Mesodermal cell (in vitro differentiated cells): ENCODE measurements around the gene RAB35.

ENCODE experiments used
- H3K27ac ChIP-seq: 2 replicates; pipeline ENCODE4 v1.7.0; 2013; ENCODE audit warnings: mild to moderate bottlenecking, low read depth, low read length, moderate library complexity; ENCODE audit not compliant: severe bottlenecking
- H3K36me3 ChIP-seq: 2 replicates; pipeline ENCODE4 v1.7.1; 2013; ENCODE audit warnings: mild to moderate bottlenecking, low read length, moderate library complexity; ENCODE audit not compliant: control insufficient read depth, insufficient read depth
- H3K4me1 ChIP-seq: one replicate; pipeline ENCODE4 v1.7.1; 2013; ENCODE audit warnings: mild to moderate bottlenecking, low read length; ENCODE audit not compliant: insufficient read depth, control insufficient read depth, poor library complexity, severe bottlenecking
- H3K4me3 ChIP-seq: 2 replicates; pipeline ENCODE4 v1.7.0; 2013; ENCODE audit warnings: low read length, control low read depth, mild to moderate bottlenecking; ENCODE audit not compliant: insufficient read depth, poor library complexity, severe bottlenecking; ENCODE audit errors: extremely low read depth
- H3K9me3 ChIP-seq: 2 replicates; pipeline ENCODE4 v1.7.1; 2013; ENCODE audit warnings: mild to moderate bottlenecking, low read length, moderate library complexity; ENCODE audit not compliant: control insufficient read depth
- WGBS, 2 experiments: methylation state at CpG; one replicate each; pipeline ENCODE4 v1.1.5; 2013; ENCODE audit warnings: missing lambda C conversion rate in 2 of 2; ENCODE audit not compliant: insufficient coverage in 2 of 2; 5-methylcytosine and 5-hydroxymethylcytosine counted together

Gene RAB35

GRCh38 chr12:120103044-120103338 lies 13.6 kb downstream of the RAB35 start:
- no peak overlapping the region for H3K4me3 ChIP-seq
- no peaks in the 10 kb centered on the region for H3K4me1 ChIP-seq
- H3K36me3 ChIP-seq, result peaks cover 95% of the 10 kb centered on the region
- H3K27ac ChIP-seq, result no peak overlapping the region
- WGBS, 2 experiments, result 82 to 93% methylated on average over 6 to 11 of the region's 11 CpGs
- H3K9me3 ChIP-seq, result no peaks in the 10 kb centered on the region

- H3K9me3 ChIP-seq, result no peaks in the 10 kb centered on the region
- no peak overlapping the region for H3K4me3 ChIP-seq
- H3K27ac ChIP-seq, result no peak overlapping the region
- no peaks in the 10 kb centered on the region for H3K4me1 ChIP-seq
- 92 to 95% methylated on average over 24 to 26 of the region's 30 CpGs for WGBS, 2 experiments
- H3K36me3 ChIP-seq, result peaks cover 96% of the 10 kb centered on the region
Observed at GRCh38 chr12:120102189-120103043, 14.1 kb downstream of the RAB35 start.

- H3K36me3 ChIP-seq, result peaks cover 96% of the 10 kb centered on the region
- peaks cover under 1% of the 10 kb centered on the region for H3K4me1 ChIP-seq
- 85 to 91% methylated on average over 8 to 12 of the region's 13 CpGs for WGBS, 2 experiments
- H3K27ac ChIP-seq, result no peak overlapping the region
- H3K9me3 ChIP-seq, result no peaks in the 10 kb centered on the region
- H3K4me3 ChIP-seq, result no peak overlapping the region
Observed at GRCh38 chr12:120101617-120102016, 14.9 kb downstream of the RAB35 start.

- no peak overlapping the region for H3K4me3 ChIP-seq
- no peaks in the 10 kb centered on the region for H3K9me3 ChIP-seq
- H3K4me1 ChIP-seq, result peaks cover 3% of the 10 kb centered on the region
- H3K27ac ChIP-seq, result no peak overlapping the region
- WGBS, 2 experiments, result 94 to 95% methylated on average over 6 to 11 of the region's 11 CpGs
- peaks cover 96% of the 10 kb centered on the region for H3K36me3 ChIP-seq
Observed at GRCh38 chr12:120101182-120101581, 15.4 kb downstream of the RAB35 start.

- peaks cover 97% of the 10 kb centered on the region for H3K36me3 ChIP-seq
- WGBS, 2 experiments, result 98% methylated on average over 18 to 21 of the region's 21 CpGs
- H3K4me3 ChIP-seq, result no peak overlapping the region
Observed at GRCh38 chr12:120100630-120101029, 15.9 kb downstream of the RAB35 start.

GRCh38 chr12:120099738-120100137 lies 16.8 kb downstream of the RAB35 start:
- Histone ChIP-seq H3K36me3 (peaks cover 92% of the 10 kb centered on the region), H3K4me3 (no peak overlapping the region), H3K27ac (no peak overlapping the region), H3K4me1 (peaks cover 16% of the 10 kb centered on the region), H3K9me3 (no peaks in the 10 kb centered on the region)
- 82 to 95% methylated on average over 10 of the region's 11 CpGs for WGBS, 2 experiments

More at GRCh38 chr12:120100630-120101029, 15.9 kb downstream of the RAB35 start:
- H3K27ac ChIP-seq, result no peak overlapping the region
- H3K9me3 ChIP-seq, result no peaks in the 10 kb centered on the region
- peaks cover 7% of the 10 kb centered on the region for H3K4me1 ChIP-seq

GRCh38 chr12:120098756-120099470 lies 17.6 kb downstream of the RAB35 start:
- WGBS, 2 experiments, result 96% methylated on average over 32 to 35 of the region's 36 CpGs
- Histone ChIP-seq H3K27ac (no peak overlapping the region), H3K36me3 (peaks cover 85% of the 10 kb centered on the region), H3K4me3 (no peak overlapping the region), H3K4me1 (peaks cover 24% of the 10 kb centered on the region), H3K9me3 (no peaks in the 10 kb centered on the region)

GRCh38 chr12:120096671-120097202 lies 19.8 kb downstream of the RAB35 start:
- Histone ChIP-seq H3K9me3 (no peaks in the 10 kb centered on the region), H3K4me1 (peaks cover 34% of the 10 kb centered on the region), H3K4me3 (no peak overlapping the region), H3K36me3 (peaks cover 74% of the 10 kb centered on the region), H3K27ac (no peak overlapping the region)
- WGBS, 2 experiments, result 94 to 96% methylated on average over 34 of the region's 34 CpGs

GRCh38 chr12:120095736-120096135 lies 20.8 kb downstream of the RAB35 start:
- 73 to 85% methylated on average over 7 of the region's 8 CpGs for WGBS, 2 experiments
- Histone ChIP-seq H3K27ac (no peak overlapping the region), H3K4me3 (no peak overlapping the region), H3K9me3 (no peaks in the 10 kb centered on the region), H3K36me3 (peaks cover 69% of the 10 kb centered on the region), H3K4me1 (peaks cover 34% of the 10 kb centered on the region)

- H3K9me3 ChIP-seq, result no peaks in the 10 kb centered on the region
- peaks cover 65% of the 10 kb centered on the region for H3K36me3 ChIP-seq
- H3K4me3 ChIP-seq, result no peak overlapping the region
- peaks cover 34% of the 10 kb centered on the region for H3K4me1 ChIP-seq
- WGBS, 2 experiments, result 96 to 100% methylated on average over 5 to 6 of the region's 13 CpGs
- no peak overlapping the region for H3K27ac ChIP-seq
Observed at GRCh38 chr12:120095331-120095730, 21.2 kb downstream of the RAB35 start.
